Measurements from ENCODE around the gene FAM131C. TPM values are rescaled to one million over a fixed set of nuclear protein-coding genes. Genes with fewer than 3 reads are reported as not detected.
"Not testable (repeated sequence)": the region's sequence is repeated elsewhere in the genome, so short reads cannot be mapped to it uniquely, and the experiment has no call there.

Gene FAM131C
- total and polyA plus RNA-seq, 2 donors (not counting 1 experiment from before 2014, with no cell fraction given): 0.34 to 0.50 TPM

DNA sequence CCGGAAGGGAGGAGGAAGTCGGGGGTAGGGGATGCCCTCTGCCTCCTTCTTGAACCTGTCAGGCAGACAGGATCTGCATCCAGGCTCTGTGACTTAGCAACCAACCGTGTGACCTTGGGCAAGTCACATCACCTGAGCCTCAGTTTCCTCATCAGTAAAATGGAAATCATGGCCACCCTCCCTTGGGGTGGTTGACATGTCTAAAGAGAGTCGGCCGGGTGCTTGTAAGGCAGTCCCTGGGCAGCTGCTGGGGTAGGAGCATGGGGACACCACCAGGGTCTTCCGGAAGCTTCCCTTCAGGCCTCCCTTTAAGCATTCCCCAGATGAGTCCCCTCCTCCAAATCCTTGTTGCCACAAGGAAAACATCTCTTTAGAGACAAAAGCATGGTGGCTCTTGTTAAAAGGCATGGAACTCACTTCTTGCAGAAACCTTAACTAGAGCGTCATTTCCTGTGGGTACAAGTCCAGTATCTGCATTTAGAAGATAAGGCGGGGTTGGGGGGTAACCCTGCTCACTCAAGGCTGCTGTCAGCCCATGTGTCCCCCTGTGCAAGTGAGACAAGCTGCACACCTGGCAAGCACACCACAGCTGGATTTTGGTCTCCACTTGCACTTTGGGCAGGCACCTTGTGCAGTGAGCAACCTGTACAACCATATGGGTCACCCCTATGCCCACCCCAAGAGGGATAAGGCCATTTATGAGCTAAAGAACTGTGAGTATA is 19.5 kb downstream of the FAM131C start:
- TF ChIP-seq, protein P1, sequence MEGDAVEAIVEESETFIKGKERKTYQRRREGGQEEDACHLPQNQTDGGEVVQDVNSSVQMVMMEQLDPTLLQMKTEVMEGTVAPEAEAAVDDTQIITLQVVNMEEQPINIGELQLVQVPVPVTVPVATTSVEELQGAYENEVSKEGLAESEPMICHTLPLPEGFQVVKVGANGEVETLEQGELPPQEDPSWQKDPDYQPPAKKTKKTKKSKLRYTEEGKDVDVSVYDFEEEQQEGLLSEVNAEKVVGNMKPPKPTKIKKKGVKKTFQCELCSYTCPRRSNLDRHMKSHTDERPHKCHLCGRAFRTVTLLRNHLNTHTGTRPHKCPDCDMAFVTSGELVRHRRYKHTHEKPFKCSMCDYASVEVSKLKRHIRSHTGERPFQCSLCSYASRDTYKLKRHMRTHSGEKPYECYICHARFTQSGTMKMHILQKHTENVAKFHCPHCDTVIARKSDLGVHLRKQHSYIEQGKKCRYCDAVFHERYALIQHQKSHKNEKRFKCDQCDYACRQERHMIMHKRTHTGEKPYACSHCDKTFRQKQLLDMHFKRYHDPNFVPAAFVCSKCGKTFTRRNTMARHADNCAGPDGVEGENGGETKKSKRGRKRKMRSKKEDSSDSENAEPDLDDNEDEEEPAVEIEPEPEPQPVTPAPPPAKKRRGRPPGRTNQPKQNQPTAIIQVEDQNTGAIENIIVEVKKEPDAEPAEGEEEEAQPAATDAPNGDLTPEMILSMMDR (conservative IDR thresholded peaks at IDR 0.05 in 1 of 2, IDR thresholded peaks at IDR 0.05 in 1 of 2; ENCODE audit: low read depth in 1 of 2, low read length in 2 of 2): no peak
- no peak for TF ChIP-seq EZH2 (IDR thresholded peaks at IDR 0.05; ENCODE audit: low read length, missing control alignments)
- H4K20me1 ChIP-seq (ENCODE audit: control insufficient read depth, extremely low read depth, insufficient read depth, low read length): no peaks in the 10 kb centered on the region
- no peak overlapping the region for H2AFZ ChIP-seq (ENCODE audit: low read length)
- no peak overlapping the region for H3K4me3 ChIP-seq (replicated peaks in 1 of 4; ENCODE audit: control extremely low read depth in 1 of 4, insufficient read depth in 1 of 4, low read depth in 3 of 4, low read length in 4 of 4)
- no peaks in the 10 kb centered on the region for H3K27me3 ChIP-seq (ENCODE audit: control insufficient read depth, insufficient read depth, low read length)
- H3K4me2 ChIP-seq (ENCODE audit: extremely low read depth, insufficient read depth, low read length): no peak overlapping the region
- H3K9me3 ChIP-seq (ENCODE audit: control insufficient read depth, insufficient read depth, low read depth, low read length): no peaks in the 10 kb centered on the region
- no peaks in the 10 kb centered on the region for H3K79me2 ChIP-seq (ENCODE audit: control insufficient read depth, insufficient read depth, low read length)
- no peak overlapping the region for H3K27ac ChIP-seq (ENCODE audit: insufficient read depth, low read length)
- no peaks in the 10 kb centered on the region for H3K36me3 ChIP-seq (ENCODE audit: control insufficient read depth, insufficient read depth, low read length)
- no peak overlapping the region for H3K9ac ChIP-seq (ENCODE audit: insufficient read depth, low read length)
- no peaks in the 10 kb centered on the region for H3K4me1 ChIP-seq (ENCODE audit: control insufficient read depth, extremely low read depth, insufficient read depth, low read length)
- DNase-seq (ENCODE audit: low read depth in 2 of 2): no peak

DNA sequence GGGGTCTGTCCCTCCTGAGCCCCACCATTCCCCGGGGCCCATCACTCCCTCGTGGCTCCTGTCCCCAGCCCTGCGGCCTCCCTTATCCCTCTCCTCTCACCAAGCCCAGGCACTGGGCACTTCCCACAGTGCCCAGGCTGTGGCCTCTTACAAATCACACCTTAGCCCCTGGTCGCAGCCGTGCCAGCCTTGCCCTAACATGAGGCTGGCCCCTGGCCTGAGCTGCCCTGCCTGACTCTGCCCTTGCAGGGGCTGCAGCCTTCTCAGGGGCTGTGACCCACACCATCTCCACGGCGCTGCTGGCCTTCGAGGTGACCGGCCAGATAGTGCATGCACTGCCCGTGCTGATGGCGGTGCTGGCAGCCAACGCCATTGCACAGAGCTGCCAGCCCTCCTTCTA is 21.5 kb downstream of the FAM131C start:
- not testable (repeated sequence) for H3K4me1 ChIP-seq (ENCODE audit: control insufficient read depth, extremely low read depth, insufficient read depth, low read length); H3K36me3 ChIP-seq (ENCODE audit: control insufficient read depth, insufficient read depth, low read length); H3K9ac ChIP-seq (ENCODE audit: insufficient read depth, low read length); H3K27ac ChIP-seq (ENCODE audit: insufficient read depth, low read length); DNase-seq (ENCODE audit: low read depth in 2 of 2); H4K20me1 ChIP-seq (ENCODE audit: control insufficient read depth, extremely low read depth, insufficient read depth, low read length); H3K79me2 ChIP-seq (ENCODE audit: control insufficient read depth, insufficient read depth, low read length); H3K4me2 ChIP-seq (ENCODE audit: extremely low read depth, insufficient read depth, low read length); H3K9me3 ChIP-seq (ENCODE audit: control insufficient read depth, insufficient read depth, low read depth, low read length); H2AFZ ChIP-seq (ENCODE audit: low read length); H3K27me3 ChIP-seq (ENCODE audit: control insufficient read depth, insufficient read depth, low read length); H3K4me3 ChIP-seq (replicated peaks in 1 of 4; ENCODE audit: control extremely low read depth in 1 of 4, insufficient read depth in 1 of 4, low read depth in 3 of 4, low read length in 4 of 4)

DNA sequence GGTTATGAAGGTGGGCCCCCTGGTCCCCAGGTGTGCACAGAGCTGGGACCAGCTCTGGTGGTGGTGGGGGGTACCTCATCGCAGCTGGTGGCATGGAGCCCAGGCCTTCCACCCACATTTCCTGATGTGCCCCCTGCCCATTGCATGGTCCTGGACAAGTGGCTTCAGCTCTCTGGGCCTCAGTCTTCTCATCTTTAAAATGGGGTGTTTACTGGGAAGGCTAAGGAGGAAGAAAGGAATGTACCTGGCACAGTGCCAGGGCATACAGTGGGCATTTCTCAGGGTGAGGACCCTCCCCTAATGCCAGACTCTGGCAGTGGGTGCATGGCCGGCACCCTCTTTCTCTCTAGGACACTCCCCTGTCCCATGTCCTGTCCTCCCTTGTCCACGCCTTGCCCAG is 22.4 kb downstream of the FAM131C start:
- H3K4me1 ChIP-seq (ENCODE audit: control insufficient read depth, extremely low read depth, insufficient read depth, low read length): no peaks in the 10 kb centered on the region
- H3K4me2 ChIP-seq (ENCODE audit: extremely low read depth, insufficient read depth, low read length): no peak overlapping the region
- no peak for DNase-seq (ENCODE audit: low read depth in 2 of 2)
- no peaks in the 10 kb centered on the region for H3K27me3 ChIP-seq (ENCODE audit: control insufficient read depth, insufficient read depth, low read length)
- H4K20me1 ChIP-seq (ENCODE audit: control insufficient read depth, extremely low read depth, insufficient read depth, low read length): no peaks in the 10 kb centered on the region
- no peak overlapping the region for H3K4me3 ChIP-seq (replicated peaks in 1 of 4; ENCODE audit: control extremely low read depth in 1 of 4, insufficient read depth in 1 of 4, low read depth in 3 of 4, low read length in 4 of 4)
- no peak overlapping the region for H2AFZ ChIP-seq (ENCODE audit: low read length)
- no peak overlapping the region for H3K27ac ChIP-seq (ENCODE audit: insufficient read depth, low read length)
- H3K79me2 ChIP-seq (ENCODE audit: control insufficient read depth, insufficient read depth, low read length): no peaks in the 10 kb centered on the region
- H3K36me3 ChIP-seq (ENCODE audit: control insufficient read depth, insufficient read depth, low read length): no peaks in the 10 kb centered on the region
- no peak overlapping the region for H3K9ac ChIP-seq (ENCODE audit: insufficient read depth, low read length)
- H3K9me3 ChIP-seq (ENCODE audit: control insufficient read depth, insufficient read depth, low read depth, low read length): no peaks in the 10 kb centered on the region
- TF ChIP-seq, protein P1 (conservative IDR thresholded peaks at IDR 0.05 in 1 of 2, IDR thresholded peaks at IDR 0.05 in 1 of 2; ENCODE audit: low read depth in 1 of 2, low read length in 2 of 2): no peak
- no peak for TF ChIP-seq EZH2 (IDR thresholded peaks at IDR 0.05; ENCODE audit: low read length, missing control alignments)

Measured in fibroblast of lung (primary cell).